HepG2 (cell line): ENCODE measurements around the gene MYH9. TPM values are rescaled to one million over a fixed set of nuclear protein-coding genes. Genes with fewer than 3 reads are reported as not detected.
A peak's percentile ranks its signal among the peaks of the same experiment; 100 is the strongest.

Experiments
- ATAC-seq: fragments of 200-7000 bp; cut with Tn5 transposase; 3 replicates; pipeline ENCODE4 v1.9.1; 2020; ENCODE audit warnings: mild to moderate bottlenecking, moderate library complexity
- BruUV-seq: library from RNA; stranded (reverse); fragments of 400-500 nt; replicated peaks from 2 replicates; lab custom pipeline; 2021; lab: Mats Ljungman, UMichigan
- CTCF ChIA-PET: fragments of 300-600 bp; formaldehyde crosslinking; extraction: SDS; loops from one replicate; lab custom pipeline; 2021; ENCODE audit warnings: low total read pairs, inconsistent platforms, low intra/inter-chr PET ratio; lab: Yijun Ruan, JAX
- POLR2A ChIA-PET: fragments of 350-600 bp; sonication (Branson Sonifier 250); formaldehyde crosslinking; loops from one replicate; lab custom pipeline; 2020; ENCODE audit warnings: antibody characterized with exemption, inconsistent platforms; lab: Yijun Ruan, JAX
- DNase-seq: peaks from one replicate; pipeline ENCODE4 v3.0.0-alpha.2; 2015; ENCODE audit warnings: low spot score
- FAIRE-seq: peaks from 3 replicates; lab custom pipeline; 2011; peaks lifted over from hg19 to GRCh38; lab: Jason Lieb, UNC
- H2AFZ ChIP-seq: one replicate; pipeline ENCODE4 v1.6.1; 2011; ENCODE audit warnings: low read length, inconsistent platforms
- H3K27ac ChIP-seq: fragments of 300-600 bp; 3 replicates; pipeline ENCODE4 v1.8.0; 2011; ENCODE audit warnings: mixed run types, mild to moderate bottlenecking, mixed read lengths, low read length, inconsistent platforms; ENCODE audit not compliant: insufficient read depth; ENCODE audit errors: extremely low read length
- H3K27me3 ChIP-seq, 2 experiments: fragments of 200-600 bp in 1 of 2; 2 replicates in 1 of 2; 3 replicates in 1 of 2; pipeline versions ENCODE4 v1.6.0 to v1.8.0; 2011; ENCODE audit warnings: low read length in 2 of 2, mild to moderate bottlenecking in 2 of 2, moderate library complexity in 2 of 2, inconsistent platforms in 1 of 2; ENCODE audit not compliant: insufficient read depth in 2 of 2, control insufficient read depth in 1 of 2
- H3K36me3 ChIP-seq, 2 experiments: fragments of 200-600 bp in 1 of 2; replicated peaks in 1 of 2; 2 replicates in 1 of 2; 3 replicates in 1 of 2; pipeline versions ENCODE4 v1.5.1 to v1.8.0; 2011; ENCODE audit warnings: low read length in 2 of 2, inconsistent platforms in 1 of 2; ENCODE audit not compliant: insufficient read depth in 2 of 2, control insufficient read depth in 1 of 2
- H3K4me1 ChIP-seq: 2 replicates; pipeline ENCODE4 v1.5.1; 2012; ENCODE audit warnings: low read length, inconsistent platforms; ENCODE audit not compliant: insufficient read depth
- H3K4me2 ChIP-seq: 2 replicates; pipeline ENCODE4 v1.6.0; 2011; ENCODE audit warnings: low read depth, low read length, inconsistent platforms
- H3K4me3 ChIP-seq, 3 experiments: fragments of 200-600 bp in 1 of 3; sonication (generic), shearing (Covaris generic) in 1 of 3; replicated peaks in 1 of 3; 2 replicates each; pipeline ENCODE4 v1.5.1; 2011 to 2016; ENCODE audit warnings: low read length in 3 of 3, inconsistent platforms in 2 of 3, low read depth in 2 of 3, mild to moderate bottlenecking in 2 of 3, control low read depth in 1 of 3, mixed read lengths in 1 of 3; ENCODE audit not compliant: insufficient read depth in 1 of 3
- H3K79me2 ChIP-seq: one replicate; pipeline ENCODE4 v1.6.1; 2011; ENCODE audit warnings: low read length, inconsistent platforms; ENCODE audit not compliant: insufficient read depth
- H3K9ac ChIP-seq: 2 replicates; pipeline ENCODE4 v1.6.0; 2011; ENCODE audit warnings: mild to moderate bottlenecking, low read depth, low read length, inconsistent platforms; ENCODE audit not compliant: insufficient read depth
- H3K9me3 ChIP-seq: 2 replicates; pipeline ENCODE4 v1.5.1; 2012; ENCODE audit warnings: mild to moderate bottlenecking, low read length
- H4K20me1 ChIP-seq: 2 replicates; pipeline ENCODE4 v1.6.0; 2011; ENCODE audit warnings: inconsistent platforms, mild to moderate bottlenecking, low read length, moderate library complexity; ENCODE audit not compliant: insufficient read depth
- GATAD1 ChIP-seq: IDR thresholded peaks from 2 replicates; pipeline ENCODE4 v1.6.1; 2016; ENCODE audit warnings: missing genetic modification reagents, missing compliant biosample characterization
- MXD4 ChIP-seq: IDR thresholded peaks from 2 replicates; pipeline ENCODE4 v1.6.1; 2016; ENCODE audit warnings: mild to moderate bottlenecking, missing biosample characterization, missing genetic modification reagents
- NFYB ChIP-seq: sonication (generic); formaldehyde crosslinking; IDR thresholded peaks from 2 replicates; pipeline ENCODE4 v1.4.0; 2020; ENCODE audit warnings: missing genetic modification reagents
- NFYC ChIP-seq: IDR thresholded peaks from 2 replicates; pipeline ENCODE4 v1.6.1; 2016; ENCODE audit warnings: missing genetic modification reagents, missing compliant biosample characterization
- PAF1 ChIP-seq: IDR thresholded peaks from 2 replicates; pipeline ENCODE4 v1.6.1; 2016; ENCODE audit warnings: missing genetic modification reagents, missing compliant biosample characterization
- POLR2AphosphoS5 ChIP-seq: IDR thresholded peaks from 2 replicates; pipeline ENCODE4 v1.6.1; 2012; ENCODE audit warnings: low read depth, low read length
- RFXAP ChIP-seq: sonication (generic); formaldehyde crosslinking; IDR thresholded peaks from 2 replicates; pipeline ENCODE4 v1.4.0; 2020; ENCODE audit warnings: missing genetic modification reagents, borderline replicate concordance
- SRSF1 ChIP-seq: fragments of 200-400 bp; formaldehyde crosslinking; optimal IDR thresholded peaks from 2 replicates; pipeline ENCODE3; 2017; ENCODE audit warnings: mild to moderate bottlenecking, low read depth, low read length, moderate library complexity
- TOE1 ChIP-seq: sonication (generic); formaldehyde crosslinking; IDR thresholded peaks from 2 replicates; pipeline ENCODE4 v1.4.0; 2020; ENCODE audit warnings: mild to moderate bottlenecking, missing genetic modification reagents
- ZBTB38 ChIP-seq: sonication (generic); formaldehyde crosslinking; IDR thresholded peaks from 2 replicates; pipeline ENCODE4 v1.5.1; 2020; ENCODE audit warnings: mild to moderate bottlenecking, missing genetic modification reagents
- ZKSCAN5 ChIP-seq: sonication (generic); formaldehyde crosslinking; IDR thresholded peaks from 2 replicates; pipeline ENCODE4 v1.5.1; 2020; ENCODE audit warnings: mild to moderate bottlenecking, missing genetic modification reagents
- WGBS: methylation state at CpG from one replicate; pipeline ENCODE4 v1.1.6; 2017; ENCODE audit warnings: low lambda C conversion rate; 5-methylcytosine and 5-hydroxymethylcytosine counted together
- in situ Hi-C: cut with HindIII; loops from 2 replicates; pipeline ENCODE4 v1.10.0; 2017; ENCODE audit warnings: low pct_unique_long_range_greater_than_20kb; ENCODE audit not compliant: extremely low pct_ligation_motif_present
- intact Hi-C: fragments of 100-400 bp; cut with micrococcal nuclease; formaldehyde crosslinking; loops from one replicate; pipeline ENCODE4 v1.10.0; 2022; ENCODE audit not compliant: unreplicated experiment
- polyA plus RNA-seq, 8 experiments: library from polyadenylated mRNA; depleted of rRNA in 3 of 8; stranded (reverse) in 7 of 8; unstranded in 1 of 8; fragments of >200 nt; fragmentation: Illumina TruSeq in 4 of 8; extraction: Trizol in 4 of 8; gene quantifications; 2 replicates each; pipeline versions ENCODE4 v1.2.1 to v1.2.3, GENCODE V29; 2011 to 2016; ENCODE audit warnings: low read depth in 4 of 8, missing spikeins in 1 of 8, mixed read lengths in 1 of 8; ENCODE audit not compliant: insufficient read depth in 1 of 8
- total RNA-seq, 5 experiments: library from RNA; depleted of rRNA; stranded (reverse); fragments of >200 nt; fragmentation: Illumina TruSeq; extraction: Trizol; gene quantifications; 2 replicates each; pipeline ENCODE4 v1.2.3, GENCODE V29; 2016; ENCODE audit warnings: low read depth in 1 of 5
- TF ChIP-seq, protein P1 (sequence below): sonication (generic); formaldehyde crosslinking; conservative IDR thresholded peaks from 2 replicates; pipeline ENCODE4 v1.8.0; 2022; ENCODE audit warnings: missing genetic modification reagents
- TF ChIP-seq, protein P2 (sequence below): sonication (generic); formaldehyde crosslinking; IDR thresholded peaks from 2 replicates; pipeline ENCODE4 v1.4.0; 2020; ENCODE audit warnings: missing genetic modification reagents, borderline replicate concordance
- TF ChIP-seq, protein P3 (sequence below): sonication (generic); formaldehyde crosslinking; IDR thresholded peaks from 2 replicates; pipeline ENCODE4 v1.5.1; 2020; ENCODE audit warnings: mild to moderate bottlenecking, missing genetic modification reagents
- TF ChIP-seq, protein P4 (sequence below): sonication (generic); formaldehyde crosslinking; IDR thresholded peaks from 2 replicates; pipeline ENCODE4 v1.5.0; 2020; ENCODE audit warnings: mild to moderate bottlenecking, missing genetic modification reagents

Gene MYH9
- total and polyA plus RNA-seq, 2 of the 13 experiments (the other 11 are each of a cell fraction or from before 2014, with no cell fraction given), result 50.7 to 98.5 TPM

DNA sequence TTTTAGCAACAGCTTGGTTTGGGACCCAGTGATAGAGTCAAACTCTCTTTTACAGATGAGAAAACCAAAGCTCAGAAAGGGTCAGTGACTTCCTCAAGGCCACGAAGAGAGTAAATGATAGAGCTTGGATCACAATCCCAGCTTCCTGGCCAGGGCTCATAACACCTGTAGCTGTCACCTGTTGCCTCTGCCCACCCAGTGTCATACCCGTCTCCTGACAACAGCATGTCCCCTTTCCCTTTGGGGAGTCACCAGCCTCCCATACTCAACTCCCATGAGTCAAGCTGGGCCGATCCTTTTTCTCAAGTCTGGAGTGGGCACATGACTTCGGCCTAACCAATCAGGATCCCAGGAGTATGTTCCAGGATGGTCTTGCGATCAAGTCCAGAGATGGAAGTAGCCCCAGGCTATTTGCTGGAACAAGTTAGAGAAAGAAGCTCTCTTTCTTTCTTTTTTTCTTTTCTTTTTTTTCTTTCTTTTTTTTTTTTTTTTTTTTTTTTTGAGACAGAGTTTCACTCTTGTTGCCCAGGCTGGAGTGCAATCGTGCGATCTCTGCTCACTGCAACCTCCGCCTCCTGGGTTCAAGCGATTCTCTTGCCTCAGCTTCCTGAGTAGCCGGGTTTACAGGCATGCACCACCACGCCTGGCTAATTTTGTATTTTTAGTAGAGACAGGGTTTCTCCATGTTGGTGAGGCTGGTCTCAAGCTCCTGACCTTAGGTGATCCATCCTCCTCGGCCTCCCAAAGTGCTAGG is 27.8 kb upstream of the MYH9 start:
- H3K9ac ChIP-seq, result no peak overlapping the region
- ATAC-seq (no peak), DNase-seq (no peak), FAIRE-seq (no peak)
- POLR2A ChIA-PET, result interaction anchor here (0.6 to 1.8 kb wide), 5 partner anchors 20 to 63 kb away, joined by 3 to 9 read pairs (median 4); no protein-coding TSS in a partner anchor
- in situ Hi-C loops, result no loop called here
- no peaks in the 10 kb centered on the region for H3K79me2 ChIP-seq
- intact Hi-C loops, result no loop called here
- CTCF ChIA-PET, result no interaction called here
- WGBS, result 98% methylated on average over 11 of the region's 12 CpGs
- H2AFZ ChIP-seq, result no peak overlapping the region
- no peak overlapping the region for H3K4me3 ChIP-seq
- H3K9me3 ChIP-seq, result no peaks in the 10 kb centered on the region
- H4K20me1 ChIP-seq, result no peaks in the 10 kb centered on the region
- H3K27ac ChIP-seq, result peak overlapping the region; percentile 30
- no peak overlapping the region for H3K4me2 ChIP-seq
- peaks cover 80% of the 10 kb centered on the region for H3K4me1 ChIP-seq
- no peaks in the 10 kb centered on the region for H3K27me3 ChIP-seq
- H3K36me3 ChIP-seq, result no peaks in the 10 kb centered on the region
- BruUV-seq, result no TSS peak
- no peak for TF ChIP-seq RFXAP (CRISPR knock-in tag)
- TF ChIP-seq NFYB (CRISPR knock-in tag), result peak; percentile 54; the same call in 1 of the 2 replicates
- TF ChIP-seq, protein P1, sequence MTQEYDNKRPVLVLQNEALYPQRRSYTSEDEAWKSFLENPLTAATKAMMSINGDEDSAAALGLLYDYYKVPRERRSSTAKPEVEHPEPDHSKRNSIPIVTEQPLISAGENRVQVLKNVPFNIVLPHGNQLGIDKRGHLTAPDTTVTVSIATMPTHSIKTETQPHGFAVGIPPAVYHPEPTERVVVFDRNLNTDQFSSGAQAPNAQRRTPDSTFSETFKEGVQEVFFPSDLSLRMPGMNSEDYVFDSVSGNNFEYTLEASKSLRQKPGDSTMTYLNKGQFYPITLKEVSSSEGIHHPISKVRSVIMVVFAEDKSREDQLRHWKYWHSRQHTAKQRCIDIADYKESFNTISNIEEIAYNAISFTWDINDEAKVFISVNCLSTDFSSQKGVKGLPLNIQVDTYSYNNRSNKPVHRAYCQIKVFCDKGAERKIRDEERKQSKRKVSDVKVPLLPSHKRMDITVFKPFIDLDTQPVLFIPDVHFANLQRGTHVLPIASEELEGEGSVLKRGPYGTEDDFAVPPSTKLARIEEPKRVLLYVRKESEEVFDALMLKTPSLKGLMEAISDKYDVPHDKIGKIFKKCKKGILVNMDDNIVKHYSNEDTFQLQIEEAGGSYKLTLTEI, result no peak
- no peak for TF ChIP-seq SRSF1
- TF ChIP-seq, protein P2, sequence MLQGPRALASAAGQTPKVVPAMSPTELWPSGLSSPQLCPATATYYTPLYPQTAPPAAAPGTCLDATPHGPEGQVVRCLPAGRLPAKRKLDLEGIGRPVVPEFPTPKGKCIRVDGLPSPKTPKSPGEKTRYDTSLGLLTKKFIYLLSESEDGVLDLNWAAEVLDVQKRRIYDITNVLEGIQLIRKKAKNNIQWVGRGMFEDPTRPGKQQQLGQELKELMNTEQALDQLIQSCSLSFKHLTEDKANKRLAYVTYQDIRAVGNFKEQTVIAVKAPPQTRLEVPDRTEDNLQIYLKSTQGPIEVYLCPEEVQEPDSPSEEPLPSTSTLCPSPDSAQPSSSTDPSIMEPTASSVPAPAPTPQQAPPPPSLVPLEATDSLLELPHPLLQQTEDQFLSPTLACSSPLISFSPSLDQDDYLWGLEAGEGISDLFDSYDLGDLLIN (CRISPR knock-in tag), result no peak
- TF ChIP-seq ZBTB38, result peak; percentile 22; the same call in 1 of the 2 replicates
- no peak for TF ChIP-seq MXD4 (CRISPR knock-in tag)
- TF ChIP-seq GATAD1 (CRISPR knock-in tag), result no peak
- no peak for TF ChIP-seq ZKSCAN5 (CRISPR knock-in tag)
- TF ChIP-seq POLR2AphosphoS5, result no peak
- no peak for TF ChIP-seq TOE1 (CRISPR knock-in tag)
- TF ChIP-seq, protein P3, sequence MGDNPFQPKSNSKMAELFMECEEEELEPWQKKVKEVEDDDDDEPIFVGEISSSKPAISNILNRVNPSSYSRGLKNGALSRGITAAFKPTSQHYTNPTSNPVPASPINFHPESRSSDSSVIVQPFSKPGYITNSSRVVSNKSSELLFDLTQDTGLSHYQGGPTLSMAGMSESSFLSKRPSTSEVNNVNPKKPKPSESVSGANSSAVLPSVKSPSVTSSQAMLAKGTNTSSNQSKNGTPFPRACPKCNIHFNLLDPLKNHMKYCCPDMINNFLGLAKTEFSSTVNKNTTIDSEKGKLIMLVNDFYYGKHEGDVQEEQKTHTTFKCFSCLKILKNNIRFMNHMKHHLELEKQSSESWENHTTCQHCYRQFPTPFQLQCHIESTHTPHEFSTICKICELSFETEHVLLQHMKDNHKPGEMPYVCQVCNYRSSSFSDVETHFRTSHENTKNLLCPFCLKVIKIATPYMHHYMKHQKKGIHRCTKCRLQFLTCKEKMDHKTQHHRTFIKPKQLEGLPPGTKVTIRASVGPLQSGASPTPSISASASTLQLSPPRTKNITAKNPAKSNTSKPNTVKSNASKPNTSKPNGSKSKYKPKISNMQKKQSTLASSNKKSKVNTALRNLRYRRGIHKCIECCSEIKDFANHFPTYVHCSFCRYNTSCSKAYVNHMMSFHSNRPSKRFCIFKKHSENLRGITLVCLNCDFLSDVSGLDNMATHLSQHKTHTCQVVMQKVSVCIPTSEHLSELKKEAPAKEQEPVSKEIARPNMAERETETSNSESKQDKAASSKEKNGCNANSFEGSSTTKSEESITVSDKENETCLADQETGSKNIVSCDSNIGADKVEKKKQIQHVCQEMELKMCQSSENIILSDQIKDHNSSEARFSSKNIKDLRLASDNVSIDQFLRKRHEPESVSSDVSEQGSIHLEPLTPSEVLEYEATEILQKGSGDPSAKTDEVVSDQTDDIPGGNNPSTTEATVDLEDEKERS, result no peak
- peak; percentile 43; the same call in 1 of the 2 replicates for TF ChIP-seq NFYC
- TF ChIP-seq, protein P4, sequence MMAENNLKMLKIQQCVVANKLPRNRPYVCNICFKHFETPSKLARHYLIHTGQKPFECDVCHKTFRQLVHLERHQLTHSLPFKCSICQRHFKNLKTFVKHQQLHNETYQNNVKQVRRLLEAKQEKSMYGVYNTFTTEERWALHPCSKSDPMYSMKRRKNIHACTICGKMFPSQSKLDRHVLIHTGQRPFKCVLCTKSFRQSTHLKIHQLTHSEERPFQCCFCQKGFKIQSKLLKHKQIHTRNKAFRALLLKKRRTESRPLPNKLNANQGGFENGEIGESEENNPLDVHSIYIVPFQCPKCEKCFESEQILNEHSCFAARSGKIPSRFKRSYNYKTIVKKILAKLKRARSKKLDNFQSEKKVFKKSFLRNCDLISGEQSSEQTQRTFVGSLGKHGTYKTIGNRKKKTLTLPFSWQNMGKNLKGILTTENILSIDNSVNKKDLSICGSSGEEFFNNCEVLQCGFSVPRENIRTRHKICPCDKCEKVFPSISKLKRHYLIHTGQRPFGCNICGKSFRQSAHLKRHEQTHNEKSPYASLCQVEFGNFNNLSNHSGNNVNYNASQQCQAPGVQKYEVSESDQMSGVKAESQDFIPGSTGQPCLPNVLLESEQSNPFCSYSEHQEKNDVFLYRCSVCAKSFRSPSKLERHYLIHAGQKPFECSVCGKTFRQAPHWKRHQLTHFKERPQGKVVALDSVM, result 0 out of 2 replicates have a peak, but pooled peaks have one; percentile 5
- no peak for TF ChIP-seq PAF1 (CRISPR knock-in tag)
